Activated T-cell treated with anti-CD3 and anti-CD28 coated beads, Interleukin-2, amount 50 U/mL, for 1 hour (primary cell): ENCODE results near the gene HOXC9.

Experiments
- DNase-seq: peaks from one replicate; pipeline ENCODE4 v3.0.0-alpha.2; 2020

Gene HOXC9

GRCh38 chr12:54003625-54004024, 3.7 kb downstream of the HOXC9 start:
- DNase-seq = no peak

DNA sequence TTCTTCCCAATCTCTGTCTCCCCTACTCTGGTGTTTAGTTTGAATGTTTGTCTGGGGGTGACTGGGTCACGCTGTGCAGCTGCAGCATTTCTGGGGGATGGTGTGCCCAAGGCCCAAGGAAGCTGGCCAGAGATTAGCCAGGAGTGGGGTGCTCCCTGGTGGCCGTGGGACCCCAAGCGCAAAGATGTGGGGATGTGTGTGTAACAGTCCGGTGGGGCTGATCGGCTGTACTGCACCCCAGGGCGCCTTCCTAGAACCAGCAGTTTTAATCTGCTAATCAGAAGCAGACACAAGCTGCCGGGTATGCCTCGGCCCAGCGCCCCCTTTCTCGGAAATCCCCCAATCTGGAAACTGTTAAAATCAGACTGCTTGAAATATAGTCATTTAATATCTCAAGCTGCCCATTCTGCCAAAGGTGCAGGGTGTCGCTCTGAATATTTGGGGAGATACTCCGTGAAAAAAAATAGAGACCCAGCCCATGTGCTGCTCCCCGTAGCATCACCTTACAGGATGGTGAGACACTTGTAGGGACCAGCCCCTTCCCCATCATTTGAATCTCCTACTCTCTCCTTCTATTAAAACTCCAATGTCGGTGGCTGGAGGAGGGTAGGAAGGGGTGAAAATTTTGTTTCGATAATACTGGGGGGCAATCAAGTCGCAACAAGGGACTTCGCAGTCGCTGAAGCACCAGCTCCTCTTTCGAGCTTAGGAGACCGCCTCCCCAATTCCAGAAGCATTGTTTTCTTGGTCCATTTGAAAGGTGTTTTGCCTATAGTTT, 4.3 kb downstream of the HOXC9 start:
- no peak for DNase-seq

- DNase-seq = no peak
Measured at GRCh38 chr12:54004841-54005530, 5.0 kb downstream of the HOXC9 start.

GRCh38 chr12:54005531-54005852, 5.5 kb downstream of the HOXC9 start:
- DNase-seq = no peak

DNA sequence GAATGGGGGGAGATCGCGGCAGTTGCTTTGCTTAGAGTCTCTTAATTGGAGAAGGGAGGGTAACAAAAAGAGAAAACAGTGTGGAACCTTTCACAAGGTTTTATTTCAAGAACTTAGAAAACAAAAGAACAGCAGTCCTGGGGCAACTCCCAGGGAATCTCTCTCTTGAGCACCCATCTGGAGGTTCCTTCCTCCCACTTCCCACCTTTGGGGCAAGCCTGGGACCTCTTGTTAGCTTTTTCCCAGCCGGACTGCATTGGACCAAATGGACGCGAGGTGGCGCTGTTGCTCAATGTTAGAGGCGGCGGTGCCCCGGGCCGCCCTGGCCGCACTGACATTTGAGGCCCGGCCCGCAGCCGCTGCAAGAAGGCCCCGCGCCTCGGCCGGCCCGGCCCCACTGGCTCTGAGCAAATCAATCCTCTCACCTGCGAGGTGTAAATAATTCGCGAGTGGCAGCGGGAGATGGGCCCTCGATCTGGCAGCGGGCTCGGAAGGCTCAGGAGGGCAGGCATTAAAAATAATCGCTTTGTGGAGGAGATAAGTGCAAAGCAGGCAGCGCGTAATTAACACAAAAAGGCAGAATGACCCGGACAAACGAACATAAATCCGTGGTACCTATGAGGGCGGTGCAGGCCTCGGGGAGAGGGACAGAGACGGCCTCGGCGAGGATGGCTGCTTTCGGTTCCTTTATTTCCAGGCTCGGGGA, 6.0 kb downstream of the HOXC9 start:
- peak; percentile 88 for DNase-seq

GRCh38 chr12:54006559-54007220, 6.7 kb downstream of the HOXC9 start:
- no peak for DNase-seq

DNA sequence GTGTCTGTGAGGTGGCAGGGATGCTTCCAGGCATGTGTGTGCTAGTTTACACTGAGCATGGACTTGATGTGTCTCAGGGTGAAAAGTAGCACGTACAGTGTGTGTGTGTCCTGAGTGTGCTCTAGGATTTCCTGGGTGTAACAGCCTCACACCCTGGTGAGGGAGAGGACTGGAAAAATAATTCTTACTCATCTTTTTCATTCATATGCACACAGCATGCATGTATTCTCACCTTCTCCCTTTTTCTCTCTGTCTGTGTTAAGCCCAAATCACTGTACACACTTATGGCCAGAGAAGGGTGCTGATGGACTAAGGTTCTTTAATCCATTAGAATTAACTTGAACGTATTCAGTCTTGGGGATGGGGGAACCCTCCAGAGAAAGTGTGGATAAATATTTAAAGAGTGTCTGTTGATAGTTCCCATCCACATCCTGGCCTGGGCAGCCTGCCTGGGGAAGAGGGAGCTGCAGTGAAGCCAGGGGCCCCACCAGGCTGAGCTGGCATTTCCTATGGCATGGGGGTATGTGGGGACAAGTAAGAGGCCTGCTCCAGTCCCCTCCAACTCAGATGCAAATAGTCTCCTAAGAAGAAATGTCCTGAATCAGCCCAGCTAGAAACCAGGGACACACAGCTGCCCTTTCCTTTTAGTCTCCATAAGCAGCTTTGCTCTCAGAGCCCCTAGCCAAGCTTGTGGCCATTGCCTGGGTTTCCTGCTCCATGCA, 7.7 kb downstream of the HOXC9 start:
- no peak for DNase-seq

DNA sequence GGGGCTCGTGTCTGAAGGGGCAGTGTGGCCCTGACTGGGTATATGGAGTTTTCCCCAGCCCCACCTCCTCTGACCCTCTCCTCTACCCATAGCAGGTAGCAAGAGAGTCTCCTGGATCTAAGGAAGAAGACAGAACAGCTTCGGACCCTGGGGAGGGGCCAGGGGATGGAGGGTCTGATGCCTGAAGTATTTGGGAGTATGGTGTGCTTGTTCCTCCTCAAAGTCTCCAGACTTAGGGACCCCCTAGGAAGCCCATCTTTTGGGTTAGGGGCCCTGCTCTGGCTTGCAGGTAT, 8.2 kb downstream of the HOXC9 start:
- no peak for DNase-seq

GRCh38 chr12:54009171-54010052, 9.5 kb downstream of the HOXC9 start:
- peak; percentile 46 for DNase-seq

DNA sequence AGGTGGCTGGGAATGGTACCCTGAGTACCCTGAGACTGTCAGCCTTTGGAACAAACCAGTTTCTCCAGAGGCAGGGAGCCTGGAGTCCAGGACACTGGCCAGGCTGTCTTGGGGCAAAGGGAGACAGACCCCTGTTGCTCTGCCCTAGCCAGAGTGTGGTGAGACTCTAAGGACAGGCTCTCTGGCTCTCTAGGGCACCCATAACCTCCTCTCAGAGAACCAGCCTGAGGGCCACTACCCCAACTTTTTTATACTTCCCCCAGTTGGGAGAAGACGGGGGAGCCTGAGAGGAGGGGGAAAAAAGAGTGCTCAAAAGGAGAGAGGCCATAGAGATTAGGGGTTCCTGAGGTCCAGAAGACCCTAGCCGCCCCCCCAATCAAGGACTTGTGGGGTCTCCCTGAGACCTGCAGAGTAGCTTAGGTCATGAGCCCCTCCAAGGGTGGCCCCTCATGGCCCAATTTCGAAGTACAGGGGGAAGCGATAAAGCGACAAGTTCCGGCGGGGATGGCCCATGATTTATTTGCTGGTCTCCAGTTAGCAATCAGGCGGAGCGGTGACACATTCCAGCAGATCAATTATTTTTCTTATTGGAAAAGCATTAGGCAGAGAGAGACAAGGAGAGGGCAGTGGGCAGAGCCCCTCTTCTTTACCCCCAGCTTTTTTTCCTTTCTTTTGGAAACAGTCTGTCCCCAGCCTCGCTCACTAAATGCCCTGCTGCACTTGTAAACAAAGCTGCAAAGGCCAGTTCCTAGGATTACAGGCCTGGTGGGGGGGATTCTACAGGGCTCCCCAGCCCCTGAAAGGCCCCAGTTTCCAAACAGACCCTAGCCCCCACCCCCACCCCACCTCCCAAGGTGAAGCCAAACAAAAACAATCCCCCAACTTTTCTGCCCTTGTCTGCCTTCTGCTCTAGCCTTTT, 10.4 kb downstream of the HOXC9 start:
- no peak for DNase-seq

- no peak for DNase-seq
Measured at GRCh38 chr12:54010972-54011664, 11.2 kb downstream of the HOXC9 start.

DNA sequence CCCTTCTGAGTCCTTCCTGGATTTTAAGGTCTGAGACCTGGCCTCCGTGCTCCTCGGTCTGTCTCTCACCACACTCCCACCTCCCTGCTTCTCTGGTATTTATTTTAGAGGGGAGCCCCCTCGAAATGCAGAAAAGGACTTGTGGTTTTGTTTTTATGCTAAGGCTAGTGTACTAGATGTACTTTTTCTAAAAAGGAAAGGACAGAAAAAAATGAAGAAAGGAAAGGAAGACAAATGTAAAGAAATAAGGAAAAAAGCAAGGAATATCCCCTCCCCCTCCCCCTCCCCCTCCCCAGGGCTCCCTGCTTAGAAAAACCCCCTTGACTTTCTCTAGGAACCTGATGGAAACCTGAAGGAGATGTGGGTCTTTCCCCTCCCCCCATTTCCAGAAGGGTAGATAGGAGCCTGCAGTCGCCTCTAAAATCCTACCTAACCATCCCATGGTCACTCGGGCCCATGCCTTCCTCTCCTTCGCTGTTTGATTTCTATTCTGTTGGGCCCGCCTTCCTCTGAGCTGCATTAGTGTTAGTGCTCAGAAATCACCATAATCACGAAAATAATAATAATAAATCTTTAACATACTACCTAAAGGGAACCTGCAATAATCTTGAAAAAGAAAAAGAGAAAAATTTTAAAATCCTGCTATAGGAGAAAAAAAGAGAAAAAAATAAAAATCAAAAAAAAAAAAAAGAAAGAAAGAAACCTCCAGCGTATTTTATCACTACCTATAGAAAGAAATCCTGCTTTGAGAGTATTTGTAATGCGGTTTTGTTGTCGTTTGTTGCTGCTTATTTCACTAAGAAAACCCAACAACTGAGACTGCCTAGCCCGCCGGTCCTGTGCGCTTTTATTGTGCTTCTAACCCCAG, 11.9 kb downstream of the HOXC9 start:
- no peak for DNase-seq

DNA sequence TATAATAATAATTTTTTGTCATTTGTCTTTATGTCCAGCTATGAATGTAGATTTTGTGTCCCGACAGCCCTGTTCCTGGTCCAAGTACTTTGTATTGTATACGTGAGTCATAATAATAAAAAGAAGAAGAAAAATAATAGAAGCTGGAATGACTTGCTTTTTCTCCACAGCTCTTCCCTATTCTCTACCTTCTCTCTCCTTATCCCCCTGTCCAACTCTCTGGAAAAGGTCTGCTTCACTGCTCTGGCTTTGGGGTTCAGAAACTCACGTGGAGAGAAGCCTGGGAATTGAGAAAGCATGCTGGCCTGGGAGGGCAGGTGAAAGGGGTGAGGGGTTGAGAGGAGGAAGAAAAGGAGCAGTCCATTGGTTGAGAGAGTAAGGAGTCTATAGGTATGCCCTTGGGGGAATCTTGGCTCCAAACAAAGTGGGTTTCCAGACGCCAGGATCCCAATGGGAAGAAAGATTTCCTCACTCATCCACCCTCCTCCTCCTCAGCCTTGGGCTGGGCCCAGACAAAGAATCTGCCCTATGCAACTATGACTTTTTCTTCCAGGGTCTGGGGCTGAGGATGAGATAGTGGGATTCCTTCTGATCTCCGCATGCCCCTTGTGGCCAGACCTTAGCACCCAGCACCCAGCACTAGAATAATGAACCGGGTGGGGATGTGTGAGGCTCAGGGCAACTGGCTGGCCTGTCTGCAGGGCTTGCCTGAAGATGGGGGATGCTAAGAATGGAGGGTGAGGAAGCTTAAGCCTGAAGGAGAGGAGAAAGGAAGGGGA, 12.9 kb downstream of the HOXC9 start:
- no peak for DNase-seq

GRCh38 chr12:54014377-54015017, 14.5 kb downstream of the HOXC9 start:
- DNase-seq = no peak

- no peak for DNase-seq
Measured at GRCh38 chr12:54015018-54015931, 15.3 kb downstream of the HOXC9 start.

- DNase-seq = no peak
Measured at GRCh38 chr12:54016051-54016450, 16.1 kb downstream of the HOXC9 start.

- no peak for DNase-seq
Measured at GRCh38 chr12:54016478-54016964, 16.6 kb downstream of the HOXC9 start.
